Thyroid gland (tissue), 4 donors: Measurements from ENCODE around the gene LCNL1.

Source experiments
- CTCF ChIP-seq, 6 experiments: fragments of 200-600 bp in 3 of 6; fragments of 450-650 bp in 3 of 6; sonication (generic) in 3 of 6; IDR thresholded peaks; one replicate each; pipeline ENCODE4 v1.5.1; 2016 to 2019; ENCODE audit warnings: antibody characterized with exemption in 6 of 6, mild to moderate bottlenecking in 2 of 6, inconsistent platforms in 1 of 6, moderate library complexity in 1 of 6
- POLR2A ChIP-seq, 2 donors: fragments of 450-650 bp; IDR thresholded peaks; one replicate each; pipeline ENCODE4 v1.6.1; 2017; ENCODE audit warnings: antibody characterized with exemption in 2 of 2, mild to moderate bottlenecking in 2 of 2, moderate library complexity in 1 of 2

DNA sequence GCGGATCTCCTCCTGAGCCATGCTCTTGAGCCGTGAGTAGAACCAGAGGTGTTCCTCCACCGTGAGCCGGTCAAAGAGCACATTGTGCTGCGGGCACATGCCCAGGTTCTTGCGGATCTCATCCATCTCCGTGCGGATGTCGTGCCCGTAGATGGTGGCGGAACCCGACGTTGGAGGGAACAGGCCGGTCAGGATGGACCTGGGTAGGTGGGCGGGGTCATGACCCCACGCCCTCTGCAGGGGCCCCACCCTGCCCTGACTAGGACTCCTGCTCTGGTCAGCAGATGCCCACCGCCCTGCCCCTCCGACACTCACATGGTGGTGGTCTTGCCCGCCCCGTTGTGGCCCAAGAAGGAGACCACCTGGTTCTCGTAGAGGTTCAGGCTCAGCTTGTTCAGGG lies 33.2 kb downstream of the LCNL1 start:
- TF ChIP-seq CTCF (IDR thresholded peaks at IDR 0.05) (no peak), POLR2A (IDR thresholded peaks at IDR 0.05) (no peak)
